Heart left ventricle (tissue), 13 donors: ENCODE measurements around the gene MRPL58.

Source experiments
- CTCF ChIP-seq, 12 donors: fragments of 200-600 bp; sonication (generic) in 4 of 12; IDR thresholded peaks; one replicate each; pipeline versions ENCODE4 v1.5.0 to v1.8.0; 2018 to 2022; ENCODE audit warnings: antibody characterized with exemption in 12 of 12, mild to moderate bottlenecking in 5 of 12
- POLR2A ChIP-seq, 2 donors: fragments of 450-650 bp; IDR thresholded peaks; one replicate each; pipeline ENCODE4 v1.6.1; 2017; ENCODE audit warnings: antibody characterized with exemption in 2 of 2, mild to moderate bottlenecking in 2 of 2, moderate library complexity in 2 of 2
- donor health status: ischemic (EF 13 %, LVEDD 7.1; RV severe dilation, severe dysfunction).
- donor health status: DM: no; HTN: yes; CAD: no.
- donor health status: DM: no; HTN: no; CAD: no.
- donor health status: ischemic (EF 25% LVEDD 6.9; RV normal size, moderate dysfunction).
- donor health status: ischemic (EF 25% LVEDD 5.7; RV mildly dilated, moderate dysfunction).
- donor health status: ischemic (EF 35%, LVEDD 5.7; RV mildly dilated, moderate dysfunction).
- donor health status: nonischemic (EF 11% LVEDD 7.7; RV severe dilation, severe dysfunction).
- donor health status: DM: yes; HTN: yes; CAD: no.
- donor health status: PGD.
- donor health status: ischemic (EF 29% LVEDD 5.4; RV normal size, mild dysfunction).
- donor health status: nonischemic (EF 23%, LVEDD 6.1; RV moderate dilation, normal function).

- TF ChIP-seq POLR2A (IDR thresholded peaks at IDR 0.05) (no peak), CTCF (IDR thresholded peaks at IDR 0.05) (no peak)
Measured at GRCh38 chr17:74963656-74964055, 48.8 kb upstream of the MRPL58 start.
